IMR-90 (cell line): Measurements from ENCODE around the gene CYP2F1. TPM values are rescaled to one million over a fixed set of nuclear protein-coding genes. Genes with fewer than 3 reads are reported as not detected.

Experiments
- ATAC-seq: fragments of 200-7000 bp; cut with Tn5 transposase; 2 replicates; pipeline ENCODE4 v1.9.1; 2020; ENCODE audit warnings: low read depth, mild to moderate bottlenecking, moderate library complexity
- BruUV-seq: library from RNA; stranded (reverse); fragments of 400-500 nt; replicated peaks from 2 replicates; lab custom pipeline; 2021; lab: Mats Ljungman, UMichigan
- CTCF ChIA-PET: fragments of 300-600 bp; formaldehyde crosslinking; extraction: SDS; loops from one replicate; lab custom pipeline; 2021; ENCODE audit warnings: antibody characterized with exemption; lab: Yijun Ruan, JAX
- POLR2A ChIA-PET: fragments of 300-600 bp; sonication (Branson Sonifier 250); formaldehyde crosslinking; loops from one replicate; lab custom pipeline; 2022; ENCODE audit warnings: antibody characterized with exemption; ENCODE audit not compliant: unreplicated experiment; lab: Charles Lee
- DNase-seq: peaks from one replicate; pipeline ENCODE4 v3.0.0; 2013
- H2AFZ ChIP-seq: replicated peaks from 2 replicates; pipeline ENCODE3; 2013; ENCODE audit warnings: low read length, mild to moderate bottlenecking; ENCODE audit not compliant: poor library complexity
- H2AK5ac ChIP-seq: 2 replicates; pipeline ENCODE4 v1.6.1; 2013; ENCODE audit warnings: low read depth, low read length, inconsistent platforms
- H2AK9ac ChIP-seq: replicated peaks from 2 replicates; pipeline ENCODE3; 2013; ENCODE audit warnings: mild to moderate bottlenecking, low read depth, low read length, moderate library complexity; ENCODE audit not compliant: poor library complexity
- H2BK120ac ChIP-seq: 2 replicates; pipeline ENCODE4 v1.6.1; 2013; ENCODE audit warnings: low read depth, low read length, inconsistent platforms
- H2BK15ac ChIP-seq: 3 replicates; pipeline ENCODE4 v1.6.1; 2013; ENCODE audit warnings: low read depth, low read length, inconsistent platforms
- H2BK20ac ChIP-seq: 2 replicates; pipeline ENCODE4 v1.6.1; 2013; ENCODE audit warnings: low read depth, mild to moderate bottlenecking, inconsistent platforms, low read length, moderate library complexity
- H2BK5ac ChIP-seq: 2 replicates; pipeline ENCODE4 v1.6.1; 2013; ENCODE audit warnings: mild to moderate bottlenecking, low read depth, low read length, inconsistent platforms; ENCODE audit not compliant: poor library complexity, severe bottlenecking
- H3K14ac ChIP-seq: replicated peaks from 2 replicates; pipeline ENCODE4 v1.6.1; 2013; ENCODE audit warnings: low read depth, low read length, inconsistent platforms
- H3K18ac ChIP-seq: 2 replicates; pipeline ENCODE4 v1.6.1; 2013; ENCODE audit warnings: low read depth, low read length, control low read depth
- H3K23ac ChIP-seq: 2 replicates; pipeline ENCODE4 v1.6.1; 2013; ENCODE audit warnings: low read depth, low read length, inconsistent platforms
- H3K27ac ChIP-seq: 2 replicates; pipeline ENCODE4 v1.5.1; 2013; ENCODE audit warnings: mild to moderate bottlenecking, control low read depth, low read length; ENCODE audit not compliant: insufficient read depth
- H3K27me3 ChIP-seq: 2 replicates; pipeline ENCODE4 v1.6.1; 2013; ENCODE audit warnings: low read length; ENCODE audit not compliant: control insufficient read depth, insufficient read depth
- H3K36me3 ChIP-seq: 2 replicates; pipeline ENCODE4 v1.6.1; 2013; ENCODE audit warnings: low read length, mixed read lengths; ENCODE audit not compliant: control insufficient read depth, insufficient read depth
- H3K4ac ChIP-seq: 2 replicates; pipeline ENCODE4 v1.6.1; 2013; ENCODE audit warnings: low read depth, low read length, inconsistent platforms
- H3K4me1 ChIP-seq: 2 replicates; pipeline ENCODE4 v1.6.1; 2013; ENCODE audit warnings: low read length, mixed read lengths; ENCODE audit not compliant: control insufficient read depth, insufficient read depth
- H3K4me2 ChIP-seq: 2 replicates; pipeline ENCODE4 v1.6.1; 2013; ENCODE audit warnings: low read depth, mild to moderate bottlenecking, control low read depth, low read length, moderate library complexity
- H3K4me3 ChIP-seq: 2 replicates; pipeline ENCODE4 v1.5.1; 2013; ENCODE audit warnings: low read depth, mild to moderate bottlenecking, control low read depth, low read length, moderate library complexity; ENCODE audit not compliant: insufficient read depth
- H3K56ac ChIP-seq: 2 replicates; pipeline ENCODE4 v1.6.1; 2013; ENCODE audit warnings: low read length, inconsistent platforms; ENCODE audit not compliant: insufficient read depth; ENCODE audit errors: extremely low read depth
- H3K79me1 ChIP-seq, 2 experiments: 2 replicates each; pipeline ENCODE4 v1.6.1; 2013; ENCODE audit warnings: low read length in 2 of 2, inconsistent platforms in 1 of 2, low read depth in 1 of 2
- H3K9ac ChIP-seq: 2 replicates; pipeline ENCODE4 v1.6.1; 2013; ENCODE audit warnings: low read depth, low read length, control low read depth
- H3K9me1 ChIP-seq: 2 replicates; pipeline ENCODE4 v1.6.1; 2013; ENCODE audit warnings: low read length, inconsistent platforms; ENCODE audit not compliant: insufficient read depth
- H3K9me3 ChIP-seq: 2 replicates; pipeline ENCODE4 v1.6.1; 2013; ENCODE audit warnings: low read length; ENCODE audit not compliant: control insufficient read depth, insufficient read depth
- H4K20me1 ChIP-seq: 2 replicates; pipeline ENCODE4 v1.6.1; 2013; ENCODE audit warnings: low read length, inconsistent platforms; ENCODE audit not compliant: insufficient read depth
- H4K5ac ChIP-seq: 2 replicates; pipeline ENCODE4 v1.6.1; 2013; ENCODE audit warnings: mild to moderate bottlenecking, low read depth, low read length, control low read depth
- H4K8ac ChIP-seq, 2 experiments: 2 replicates each; pipeline ENCODE4 v1.6.1; 2013; ENCODE audit warnings: low read depth in 2 of 2, low read length in 2 of 2, control low read depth in 1 of 2, inconsistent platforms in 1 of 2
- H4K91ac ChIP-seq: 2 replicates; pipeline ENCODE4 v1.6.1; 2013; ENCODE audit warnings: low read depth, low read length, inconsistent platforms; ENCODE audit not compliant: insufficient read depth
- BHLHE40 ChIP-seq: fragments of 150-350 bp; IDR thresholded peaks from 2 replicates; pipeline ENCODE4 v1.6.1; 2016; ENCODE audit warnings: mild to moderate bottlenecking, low read depth, low read length
- CEBPB ChIP-seq: IDR thresholded peaks from 2 replicates; pipeline ENCODE4 v1.6.1; 2012; ENCODE audit warnings: low read depth, low read length, improper control_type of control experiment
- CHD1 ChIP-seq: IDR thresholded peaks from 2 replicates; pipeline ENCODE4 v1.6.1; 2012; ENCODE audit warnings: low read depth, low read length, improper control_type of control experiment
- FOS ChIP-seq: fragments of 150-350 bp; IDR thresholded peaks from 2 replicates; pipeline ENCODE4 v1.6.1; 2016; ENCODE audit warnings: low read depth, low read length
- MAFK ChIP-seq: IDR thresholded peaks from 2 replicates; pipeline ENCODE4 v1.6.1; 2012; ENCODE audit warnings: low read depth, low read length, improper control_type of control experiment
- MAZ ChIP-seq: IDR thresholded peaks from 2 replicates; pipeline ENCODE4 v1.6.1; 2012; ENCODE audit warnings: low read depth, mild to moderate bottlenecking, low read length, improper control_type of control experiment, moderate library complexity, borderline replicate concordance
- MXI1 ChIP-seq: IDR thresholded peaks from 2 replicates; pipeline ENCODE4 v1.6.1; 2012; ENCODE audit warnings: low read depth, mild to moderate bottlenecking, low read length, moderate library complexity, borderline replicate concordance
- NFE2L2 ChIP-seq: fragments of 150-350 bp; IDR thresholded peaks from 2 replicates; pipeline ENCODE4 v1.6.1; 2016; ENCODE audit warnings: low read depth, mild to moderate bottlenecking, low read length
- POLR2A ChIP-seq: IDR thresholded peaks from 2 replicates; pipeline ENCODE4 v1.6.1; 2012; ENCODE audit warnings: mild to moderate bottlenecking, low read depth, low read length
- RAD21 ChIP-seq: IDR thresholded peaks from 2 replicates; pipeline ENCODE4 v1.6.1; 2012; ENCODE audit warnings: low read length, improper control_type of control experiment
- RCOR1 ChIP-seq: IDR thresholded peaks from 2 replicates; pipeline ENCODE4 v1.6.1; 2012; ENCODE audit warnings: mild to moderate bottlenecking, low read length, improper control_type of control experiment; ENCODE audit not compliant: insufficient replicate concordance
- RFX5 ChIP-seq: IDR thresholded peaks from 2 replicates; pipeline ENCODE4 v1.8.0; 2012; ENCODE audit warnings: low read depth, mild to moderate bottlenecking, low read length, moderate library complexity
- SMC3 ChIP-seq: fragments of 150-350 bp; IDR thresholded peaks from 2 replicates; pipeline ENCODE4 v1.6.1; 2016; ENCODE audit warnings: low read depth, mild to moderate bottlenecking, antibody characterized with exemption, low read length, moderate library complexity
- WGBS, 2 experiments: methylation state at CpG; one replicate each; pipeline versions ENCODE4 v1.1.5 to v1.1.7; 2013; ENCODE audit warnings: missing lambda C conversion rate in 2 of 2; ENCODE audit not compliant: insufficient read length in 1 of 2; ENCODE audit errors: extremely low coverage in 2 of 2; 5-methylcytosine and 5-hydroxymethylcytosine counted together
- dilution Hi-C: fragments of 300-500 bp; cut with HindIII; formaldehyde crosslinking; loops from one replicate; pipeline ENCODE4 v1.14.3; 2018; ENCODE audit warnings: low sequenced_read_pairs; ENCODE audit not compliant: unreplicated experiment
- in situ Hi-C: fragments of 300-500 bp; cut with MboI; formaldehyde crosslinking; loops from 3 replicates; pipeline ENCODE4 v1.14.3; 2019; ENCODE audit warnings: low sequenced_read_pairs, inconsistent platforms, mixed read lengths
- intact Hi-C: fragments of 100-400 bp; cut with micrococcal nuclease; formaldehyde crosslinking; loops from 2 replicates; pipeline ENCODE4 v1.10.0; 2022
- polyA plus RNA-seq, 3 experiments: library from polyadenylated mRNA; depleted of rRNA; stranded (reverse); fragments of >200 nt; gene quantifications; 2 replicates each; pipeline ENCODE4 v1.2.3, GENCODE V29; 2012; ENCODE audit warnings: low replicate concordance in 1 of 3
- total RNA-seq: library from RNA; depleted of rRNA; stranded (reverse); fragments of >200 nt; gene quantifications from 2 replicates; pipeline ENCODE4 v1.2.3, GENCODE V29; 2012
- TF ChIP-seq, protein P1 (sequence below): conservative IDR thresholded peaks from 2 replicates; pipeline ENCODE4 v1.5.1; 2012; ENCODE audit warnings: mild to moderate bottlenecking, low read depth, low read length, improper control_type of control experiment
- TF ChIP-seq, protein P2 (sequence below): fragments of 150-350 bp; IDR thresholded peaks from 2 replicates; pipeline ENCODE4 v1.6.1; 2016; ENCODE audit warnings: low read depth, mild to moderate bottlenecking, low read length, moderate library complexity, borderline replicate concordance
- TF ChIP-seq, protein P3 (sequence below): fragments of 150-350 bp; IDR thresholded peaks from 2 replicates; pipeline ENCODE4 v1.6.1; 2017; ENCODE audit warnings: mild to moderate bottlenecking, antibody characterized with exemption, low read length, low read depth

CYP2F1 gene
- total and polyA plus RNA-seq, 2 of the 4 experiments (the other 2 are of a cell fraction) = not detected

DNA sequence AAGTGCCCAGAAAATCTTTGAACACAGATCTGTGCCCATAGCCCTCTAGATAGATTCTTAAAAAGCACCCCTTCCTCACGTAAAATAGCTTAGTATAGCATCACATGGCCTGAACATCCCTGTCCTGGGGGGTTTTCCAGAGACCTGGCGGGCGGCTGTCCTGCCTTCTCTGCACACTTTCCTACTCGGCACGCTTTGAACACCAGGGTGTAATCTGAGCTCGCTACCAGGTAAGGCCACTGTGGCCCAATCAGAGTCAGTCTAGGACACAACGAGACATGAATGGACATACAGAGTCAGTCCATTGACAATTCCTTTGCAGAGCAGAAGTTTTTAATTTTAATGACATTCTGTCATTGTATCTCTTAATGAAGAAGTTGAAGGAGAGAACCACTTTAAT, 17.9 kb upstream of the CYP2F1 start:
- Histone ChIP-seq H4K5ac (no peak overlapping the region), H3K23ac (no peak overlapping the region), H2BK5ac (no peak overlapping the region), H2BK20ac (no peak overlapping the region), H4K91ac (no peak overlapping the region), H3K4me1 (no peaks in the 10 kb centered on the region), H3K79me1 (no peaks in the 10 kb centered on the region), H3K4me3 (no peak overlapping the region), H3K36me3 (no peaks in the 10 kb centered on the region), H3K9me1 (no peaks in the 10 kb centered on the region), H3K4ac (no peak overlapping the region), H2BK15ac (no peak overlapping the region), H4K8ac (no peak overlapping the region), H3K9me3 (no peaks in the 10 kb centered on the region), H3K27me3 (peaks cover 5% of the 10 kb centered on the region; the same call in 1 of the 2 replicates), H3K27ac (no peak overlapping the region), H3K9ac (no peak overlapping the region), H2AFZ (no peak overlapping the region), H3K14ac (no peak overlapping the region), H3K56ac (no peak overlapping the region), H3K4me2 (no peak overlapping the region), H2BK120ac (no peak overlapping the region), H3K18ac (no peak overlapping the region), H2AK9ac (no peak overlapping the region), H4K20me1 (no peaks in the 10 kb centered on the region), H2AK5ac (no peak overlapping the region)
- intact Hi-C loops (no loop called here), in situ Hi-C loops (no loop called here), dilution Hi-C loops (no loop called here)
- WGBS, 2 experiments = 71% methylated on average over 3 of the region's 7 CpGs; no CpG with 5 or more reads in 1 of the 2 experiments
- no peak for DNase-seq
- POLR2A ChIA-PET = no interaction called here
- CTCF ChIA-PET = no interaction called here
- no peak for ATAC-seq
- TF ChIP-seq, protein P1, sequence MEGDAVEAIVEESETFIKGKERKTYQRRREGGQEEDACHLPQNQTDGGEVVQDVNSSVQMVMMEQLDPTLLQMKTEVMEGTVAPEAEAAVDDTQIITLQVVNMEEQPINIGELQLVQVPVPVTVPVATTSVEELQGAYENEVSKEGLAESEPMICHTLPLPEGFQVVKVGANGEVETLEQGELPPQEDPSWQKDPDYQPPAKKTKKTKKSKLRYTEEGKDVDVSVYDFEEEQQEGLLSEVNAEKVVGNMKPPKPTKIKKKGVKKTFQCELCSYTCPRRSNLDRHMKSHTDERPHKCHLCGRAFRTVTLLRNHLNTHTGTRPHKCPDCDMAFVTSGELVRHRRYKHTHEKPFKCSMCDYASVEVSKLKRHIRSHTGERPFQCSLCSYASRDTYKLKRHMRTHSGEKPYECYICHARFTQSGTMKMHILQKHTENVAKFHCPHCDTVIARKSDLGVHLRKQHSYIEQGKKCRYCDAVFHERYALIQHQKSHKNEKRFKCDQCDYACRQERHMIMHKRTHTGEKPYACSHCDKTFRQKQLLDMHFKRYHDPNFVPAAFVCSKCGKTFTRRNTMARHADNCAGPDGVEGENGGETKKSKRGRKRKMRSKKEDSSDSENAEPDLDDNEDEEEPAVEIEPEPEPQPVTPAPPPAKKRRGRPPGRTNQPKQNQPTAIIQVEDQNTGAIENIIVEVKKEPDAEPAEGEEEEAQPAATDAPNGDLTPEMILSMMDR = no peak
- TF ChIP-seq BHLHE40 = no peak
- TF ChIP-seq SMC3 = no peak
- TF ChIP-seq, protein P2, sequence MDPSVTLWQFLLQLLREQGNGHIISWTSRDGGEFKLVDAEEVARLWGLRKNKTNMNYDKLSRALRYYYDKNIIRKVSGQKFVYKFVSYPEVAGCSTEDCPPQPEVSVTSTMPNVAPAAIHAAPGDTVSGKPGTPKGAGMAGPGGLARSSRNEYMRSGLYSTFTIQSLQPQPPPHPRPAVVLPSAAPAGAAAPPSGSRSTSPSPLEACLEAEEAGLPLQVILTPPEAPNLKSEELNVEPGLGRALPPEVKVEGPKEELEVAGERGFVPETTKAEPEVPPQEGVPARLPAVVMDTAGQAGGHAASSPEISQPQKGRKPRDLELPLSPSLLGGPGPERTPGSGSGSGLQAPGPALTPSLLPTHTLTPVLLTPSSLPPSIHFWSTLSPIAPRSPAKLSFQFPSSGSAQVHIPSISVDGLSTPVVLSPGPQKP = no peak
- no peak for TF ChIP-seq CHD1
- TF ChIP-seq MXI1 = no peak
- TF ChIP-seq POLR2A = no peak
- TF ChIP-seq RAD21 = no peak
- TF ChIP-seq NFE2L2 = no peak
- no peak for TF ChIP-seq FOS
- no peak for TF ChIP-seq RFX5
- TF ChIP-seq, protein P3, sequence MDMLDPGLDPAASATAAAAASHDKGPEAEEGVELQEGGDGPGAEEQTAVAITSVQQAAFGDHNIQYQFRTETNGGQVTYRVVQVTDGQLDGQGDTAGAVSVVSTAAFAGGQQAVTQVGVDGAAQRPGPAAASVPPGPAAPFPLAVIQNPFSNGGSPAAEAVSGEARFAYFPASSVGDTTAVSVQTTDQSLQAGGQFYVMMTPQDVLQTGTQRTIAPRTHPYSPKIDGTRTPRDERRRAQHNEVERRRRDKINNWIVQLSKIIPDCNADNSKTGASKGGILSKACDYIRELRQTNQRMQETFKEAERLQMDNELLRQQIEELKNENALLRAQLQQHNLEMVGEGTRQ = no peak
- TF ChIP-seq MAFK = no peak
- no peak for TF ChIP-seq MAZ
- no peak for TF ChIP-seq CEBPB
- TF ChIP-seq RCOR1 = no peak
- BruUV-seq = no TSS peak
